ENCODE data around the gene SMIM30. TPM values are rescaled to one million over a fixed set of nuclear protein-coding genes. Genes with fewer than 3 reads are reported as not detected.

Gene SMIM30
- total and polyA plus RNA-seq, 10 donors = 29.1 to 98.7 (median 64.7) TPM

- intact Hi-C loops (cut with DNase I; ENCODE audit: low total_unique reads) = no loop called here
- Histone ChIP-seq H3K36me3 (no peaks in the 10 kb centered on the region), H3K27ac (no peak overlapping the region), H3K4me3 (no peak overlapping the region), H3K4me1 (no peaks in the 10 kb centered on the region), H3K9me3 (no peaks in the 10 kb centered on the region), H3K27me3 (replicated peaks in 1 of 7) (peaks cover 0 to 22% (median 0%) of the 10 kb centered on the region in 7 donors)
- TF ChIP-seq POLR2AphosphoS5 (IDR thresholded peaks at IDR 0.05) = no peak
- TF ChIP-seq, protein P1, sequence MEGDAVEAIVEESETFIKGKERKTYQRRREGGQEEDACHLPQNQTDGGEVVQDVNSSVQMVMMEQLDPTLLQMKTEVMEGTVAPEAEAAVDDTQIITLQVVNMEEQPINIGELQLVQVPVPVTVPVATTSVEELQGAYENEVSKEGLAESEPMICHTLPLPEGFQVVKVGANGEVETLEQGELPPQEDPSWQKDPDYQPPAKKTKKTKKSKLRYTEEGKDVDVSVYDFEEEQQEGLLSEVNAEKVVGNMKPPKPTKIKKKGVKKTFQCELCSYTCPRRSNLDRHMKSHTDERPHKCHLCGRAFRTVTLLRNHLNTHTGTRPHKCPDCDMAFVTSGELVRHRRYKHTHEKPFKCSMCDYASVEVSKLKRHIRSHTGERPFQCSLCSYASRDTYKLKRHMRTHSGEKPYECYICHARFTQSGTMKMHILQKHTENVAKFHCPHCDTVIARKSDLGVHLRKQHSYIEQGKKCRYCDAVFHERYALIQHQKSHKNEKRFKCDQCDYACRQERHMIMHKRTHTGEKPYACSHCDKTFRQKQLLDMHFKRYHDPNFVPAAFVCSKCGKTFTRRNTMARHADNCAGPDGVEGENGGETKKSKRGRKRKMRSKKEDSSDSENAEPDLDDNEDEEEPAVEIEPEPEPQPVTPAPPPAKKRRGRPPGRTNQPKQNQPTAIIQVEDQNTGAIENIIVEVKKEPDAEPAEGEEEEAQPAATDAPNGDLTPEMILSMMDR (IDR thresholded peaks at IDR 0.05 in 8 of 11, conservative IDR thresholded peaks at IDR 0.05 in 3 of 11) = no peak
- DNase-seq = no peak
- 31 to 47% (median 37%) methylated on average over 2 of the region's 2 CpGs for WGBS, 5 donors
Measured at GRCh38 chr7:113158756-113159155, 40.4 kb upstream of the SMIM30 start.

DNA sequence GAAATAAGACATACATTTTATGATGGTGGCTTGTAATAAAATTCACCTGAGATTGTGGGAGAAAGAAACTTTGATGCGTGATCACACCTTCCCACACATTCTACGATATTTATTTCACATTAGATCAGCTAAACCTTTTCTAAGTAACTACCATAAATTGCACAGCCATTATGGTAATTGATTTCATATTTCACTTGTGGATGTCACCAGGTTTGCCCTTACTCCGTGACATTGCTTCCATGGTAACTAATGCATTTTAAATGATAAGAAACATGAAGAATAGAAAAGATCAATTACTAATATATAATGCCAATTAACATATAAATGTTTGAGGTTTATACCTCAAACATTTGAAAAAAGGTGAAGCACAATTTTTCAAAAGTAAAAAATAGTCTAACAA is 35.8 kb upstream of the SMIM30 start:
- Histone ChIP-seq H3K36me3 (no peaks in the 10 kb centered on the region), H3K27ac (no peak overlapping the region), H3K9me3 (no peaks in the 10 kb centered on the region), H3K4me1 (no peaks in the 10 kb centered on the region), H3K27me3 (replicated peaks in 1 of 7) (peaks cover 0 to 16% (median 0%) of the 10 kb centered on the region in 7 donors), H3K4me3 (no peak overlapping the region)
- intact Hi-C loops (cut with DNase I; ENCODE audit: low total_unique reads) = no loop called here
- TF ChIP-seq, protein P1 (IDR thresholded peaks at IDR 0.05 in 8 of 11, conservative IDR thresholded peaks at IDR 0.05 in 3 of 11) = no peak
- no peak for TF ChIP-seq POLR2A (IDR thresholded peaks at IDR 0.05)
- TF ChIP-seq POLR2AphosphoS5 (IDR thresholded peaks at IDR 0.05) = no peak
- WGBS, 5 donors = 84 to 95% (median 88%) methylated on average over 3 of the region's 3 CpGs
- DNase-seq = no peak

GRCh38 chr7:113144817-113145216 is 26.5 kb upstream of the SMIM30 start:
- intact Hi-C loops (cut with DNase I; ENCODE audit: low total_unique reads) = no loop called here
- no peak for DNase-seq
- WGBS, 5 donors = 49 to 75% (median 58%) methylated on average over 1 of the region's 1 CpG
- H3K36me3 ChIP-seq = no peaks in the 10 kb centered on the region
- no peaks in the 10 kb centered on the region for H3K9me3 ChIP-seq
- H3K27me3 ChIP-seq (replicated peaks in 1 of 7) = peaks cover 0 to 3% (median 0%) of the 10 kb centered on the region in 7 donors
- H3K4me3 ChIP-seq = no peak overlapping the region
- TF ChIP-seq, protein P1 (IDR thresholded peaks at IDR 0.05 in 8 of 11, conservative IDR thresholded peaks at IDR 0.05 in 3 of 11) = no peak
- TF ChIP-seq POLR2A (IDR thresholded peaks at IDR 0.05) = no peak
- no peak for TF ChIP-seq POLR2AphosphoS5 (IDR thresholded peaks at IDR 0.05)
- peaks cover 0 to 15% (median 0%) of the 10 kb centered on the region in 6 donors for H3K4me1 ChIP-seq
- no peak overlapping the region for H3K27ac ChIP-seq

DNA sequence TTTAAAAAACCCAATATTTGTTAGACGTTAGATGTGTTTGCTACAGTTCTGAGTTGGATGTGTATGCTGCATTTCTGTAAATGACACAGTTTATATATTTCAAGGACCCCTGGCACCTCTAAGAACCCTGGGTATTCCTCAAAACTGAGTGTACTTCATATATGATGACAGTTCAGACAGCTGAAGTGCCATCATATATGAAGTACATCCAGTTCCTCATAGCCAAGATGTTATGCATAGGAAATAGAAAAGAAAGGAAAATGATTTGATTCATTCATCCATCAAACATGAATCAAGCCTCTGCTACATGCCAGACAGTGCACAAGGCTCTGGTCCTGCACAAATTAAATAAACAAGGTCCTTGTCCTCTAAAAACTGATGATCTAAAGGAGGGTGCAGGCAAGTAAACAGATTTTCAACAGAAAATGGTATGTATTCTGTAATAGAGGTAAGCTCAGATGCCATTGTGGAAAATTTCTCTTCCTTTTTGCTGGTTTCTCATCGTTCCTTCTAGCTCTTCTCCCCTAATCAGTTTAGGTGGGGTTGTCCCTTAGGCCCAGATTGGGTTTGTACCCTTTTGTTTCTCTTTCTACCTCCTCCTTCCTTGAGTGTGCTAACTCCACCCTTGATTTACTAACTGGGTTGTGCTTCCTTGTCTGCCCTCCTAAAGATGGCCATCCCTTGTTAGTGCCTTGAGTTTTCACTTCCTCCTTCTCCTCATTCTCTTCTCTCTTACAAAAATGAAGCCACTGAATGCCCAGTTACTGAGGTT is 25.3 kb upstream of the SMIM30 start:
- Histone ChIP-seq H3K4me3 (no peak overlapping the region), H3K36me3 (no peaks in the 10 kb centered on the region), H3K27me3 (replicated peaks in 1 of 7) (peaks cover 0 to 3% (median 0%) of the 10 kb centered on the region in 7 donors), H3K4me1 (peaks cover 0 to 15% (median 0%) of the 10 kb centered on the region in 6 donors), H3K27ac (no peak overlapping the region), H3K9me3 (no peaks in the 10 kb centered on the region)
- 67 to 76% (median 70%) methylated on average over 2 of the region's 2 CpGs for WGBS, 5 donors
- TF ChIP-seq, protein P1 (IDR thresholded peaks at IDR 0.05 in 8 of 11, conservative IDR thresholded peaks at IDR 0.05 in 3 of 11) = no peak
- TF ChIP-seq POLR2AphosphoS5 (IDR thresholded peaks at IDR 0.05) = no peak
- no peak for TF ChIP-seq POLR2A (IDR thresholded peaks at IDR 0.05)
- no peak for DNase-seq
- intact Hi-C loops (cut with DNase I; ENCODE audit: low total_unique reads) = no loop called here

Measured in spleen (tissue), 11 donors.